ENCODE results near the gene ZNF750. TPM values are rescaled to one million over a fixed set of nuclear protein-coding genes. Genes with fewer than 3 reads are reported as not detected.

The ZNF750 gene
- total and polyA plus RNA-seq, 2 of the 13 experiments (the other 11 are each of a cell fraction or from before 2014, with no cell fraction given), result not detected

DNA sequence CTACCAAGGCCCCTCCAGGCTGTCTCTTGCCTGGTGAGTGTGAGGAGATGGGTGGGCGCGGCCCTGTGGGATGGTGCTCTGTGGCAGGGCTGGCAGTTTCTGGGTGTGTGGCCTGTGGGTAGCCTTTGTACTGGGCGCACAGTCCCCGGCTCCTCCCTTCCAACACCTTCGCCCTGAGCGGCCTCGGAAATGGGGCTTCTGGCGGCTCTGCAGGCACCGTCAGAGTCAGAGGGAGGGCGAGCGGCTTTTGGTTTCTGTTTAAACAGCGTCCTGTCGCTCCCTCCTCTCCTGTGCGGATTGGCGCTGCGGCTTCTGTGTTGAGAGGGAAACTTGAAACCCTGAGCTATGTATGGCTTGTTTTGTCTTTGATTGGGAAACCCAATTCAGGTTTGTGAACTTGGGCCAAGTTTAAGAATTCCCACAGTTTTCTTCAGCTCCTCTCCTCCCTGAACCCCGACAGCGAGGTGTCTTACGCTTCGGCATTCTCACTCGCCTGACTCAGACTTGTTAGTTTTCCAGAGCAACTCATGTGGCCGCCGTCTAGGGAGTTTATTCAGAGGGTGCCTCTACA lies 8.3 kb upstream of the ZNF750 start (continued):
- TF ChIP-seq SOX13 (IDR thresholded peaks at IDR 0.05), result no peak
- TF ChIP-seq SOX13 (CRISPR knock-in tag; conservative IDR thresholded peaks at IDR 0.05 in 1 of 2, IDR thresholded peaks at IDR 0.05 in 1 of 2), result peak in 1 of 2 experiments; percentile 28; a peak in 1 of 4 replicates
- TF ChIP-seq MAZ (IDR thresholded peaks at IDR 0.05; ENCODE audit: borderline replicate concordance, low read depth, low read length), result 0 out of 2 replicates have a peak, but pooled peaks have one; percentile 49
- no peak for TF ChIP-seq MAZ (CRISPR knock-in tag; IDR thresholded peaks at IDR 0.05; ENCODE audit: low read depth)
- TF ChIP-seq, protein P1, sequence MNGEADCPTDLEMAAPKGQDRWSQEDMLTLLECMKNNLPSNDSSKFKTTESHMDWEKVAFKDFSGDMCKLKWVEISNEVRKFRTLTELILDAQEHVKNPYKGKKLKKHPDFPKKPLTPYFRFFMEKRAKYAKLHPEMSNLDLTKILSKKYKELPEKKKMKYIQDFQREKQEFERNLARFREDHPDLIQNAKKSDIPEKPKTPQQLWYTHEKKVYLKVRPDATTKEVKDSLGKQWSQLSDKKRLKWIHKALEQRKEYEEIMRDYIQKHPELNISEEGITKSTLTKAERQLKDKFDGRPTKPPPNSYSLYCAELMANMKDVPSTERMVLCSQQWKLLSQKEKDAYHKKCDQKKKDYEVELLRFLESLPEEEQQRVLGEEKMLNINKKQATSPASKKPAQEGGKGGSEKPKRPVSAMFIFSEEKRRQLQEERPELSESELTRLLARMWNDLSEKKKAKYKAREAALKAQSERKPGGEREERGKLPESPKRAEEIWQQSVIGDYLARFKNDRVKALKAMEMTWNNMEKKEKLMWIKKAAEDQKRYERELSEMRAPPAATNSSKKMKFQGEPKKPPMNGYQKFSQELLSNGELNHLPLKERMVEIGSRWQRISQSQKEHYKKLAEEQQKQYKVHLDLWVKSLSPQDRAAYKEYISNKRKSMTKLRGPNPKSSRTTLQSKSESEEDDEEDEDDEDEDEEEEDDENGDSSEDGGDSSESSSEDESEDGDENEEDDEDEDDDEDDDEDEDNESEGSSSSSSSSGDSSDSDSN (CRISPR knock-in tag; IDR thresholded peaks at IDR 0.05), result peak; percentile 73
- peak; percentile 91 for TF ChIP-seq SIN3B (IDR thresholded peaks at IDR 0.05; ENCODE audit: low read length)
- TF ChIP-seq, protein P2, sequence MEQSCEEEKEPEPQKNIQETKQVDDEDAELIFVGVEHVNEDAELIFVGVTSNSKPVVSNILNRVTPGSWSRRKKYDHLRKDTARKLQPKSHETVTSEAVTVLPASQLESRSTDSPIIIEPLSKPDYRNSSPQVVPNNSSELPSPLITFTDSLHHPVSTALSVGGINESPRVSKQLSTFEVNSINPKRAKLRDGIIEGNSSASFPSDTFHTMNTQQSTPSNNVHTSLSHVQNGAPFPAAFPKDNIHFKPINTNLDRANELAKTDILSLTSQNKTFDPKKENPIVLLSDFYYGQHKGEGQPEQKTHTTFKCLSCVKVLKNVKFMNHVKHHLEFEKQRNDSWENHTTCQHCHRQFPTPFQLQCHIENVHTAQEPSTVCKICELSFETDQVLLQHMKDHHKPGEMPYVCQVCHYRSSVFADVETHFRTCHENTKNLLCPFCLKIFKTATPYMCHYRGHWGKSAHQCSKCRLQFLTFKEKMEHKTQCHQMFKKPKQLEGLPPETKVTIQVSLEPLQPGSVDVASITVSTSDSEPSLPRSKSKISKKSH (CRISPR knock-in tag; IDR thresholded peaks at IDR 0.05; ENCODE audit: borderline replicate concordance), result peak; percentile 39; the same call in 1 of the 2 replicates
- TF ChIP-seq, protein P3, sequence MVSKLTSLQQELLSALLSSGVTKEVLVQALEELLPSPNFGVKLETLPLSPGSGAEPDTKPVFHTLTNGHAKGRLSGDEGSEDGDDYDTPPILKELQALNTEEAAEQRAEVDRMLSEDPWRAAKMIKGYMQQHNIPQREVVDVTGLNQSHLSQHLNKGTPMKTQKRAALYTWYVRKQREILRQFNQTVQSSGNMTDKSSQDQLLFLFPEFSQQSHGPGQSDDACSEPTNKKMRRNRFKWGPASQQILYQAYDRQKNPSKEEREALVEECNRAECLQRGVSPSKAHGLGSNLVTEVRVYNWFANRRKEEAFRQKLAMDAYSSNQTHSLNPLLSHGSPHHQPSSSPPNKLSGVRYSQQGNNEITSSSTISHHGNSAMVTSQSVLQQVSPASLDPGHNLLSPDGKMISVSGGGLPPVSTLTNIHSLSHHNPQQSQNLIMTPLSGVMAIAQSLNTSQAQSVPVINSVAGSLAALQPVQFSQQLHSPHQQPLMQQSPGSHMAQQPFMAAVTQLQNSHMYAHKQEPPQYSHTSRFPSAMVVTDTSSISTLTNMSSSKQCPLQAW (CRISPR knock-in tag; IDR thresholded peaks at IDR 0.05), result no peak
- TF ChIP-seq ZBTB38 (CRISPR knock-in tag; IDR thresholded peaks at IDR 0.05), result peak; percentile 63; the same call in 1 of the 2 replicates
- TF ChIP-seq, protein P4, sequence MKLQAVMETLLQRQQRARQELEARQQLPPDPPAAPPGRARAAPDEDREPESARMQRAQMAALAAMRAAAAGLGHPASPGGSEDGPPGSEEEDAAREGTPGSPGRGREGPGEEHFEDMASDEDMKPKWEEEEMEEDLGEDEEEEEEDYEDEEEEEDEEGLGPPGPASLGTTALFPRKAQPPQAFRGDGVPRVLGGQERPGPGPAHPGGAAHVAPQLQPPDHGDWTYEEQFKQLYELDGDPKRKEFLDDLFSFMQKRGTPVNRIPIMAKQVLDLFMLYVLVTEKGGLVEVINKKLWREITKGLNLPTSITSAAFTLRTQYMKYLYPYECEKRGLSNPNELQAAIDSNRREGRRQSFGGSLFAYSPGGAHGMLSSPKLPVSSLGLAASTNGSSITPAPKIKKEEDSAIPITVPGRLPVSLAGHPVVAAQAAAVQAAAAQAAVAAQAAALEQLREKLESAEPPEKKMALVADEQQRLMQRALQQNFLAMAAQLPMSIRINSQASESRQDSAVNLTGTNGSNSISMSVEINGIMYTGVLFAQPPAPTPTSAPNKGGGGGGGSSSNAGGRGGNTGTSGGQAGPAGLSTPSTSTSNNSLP (IDR thresholded peaks at IDR 0.05; ENCODE audit: low read depth, low read length), result no peak
- TF ChIP-seq RBM39 (IDR thresholded peaks at IDR 0.05; ENCODE audit: low read depth, low read length, poor library complexity, severe bottlenecking), result peak; percentile 38
- peak; percentile 40; the same call in 1 of the 2 replicates for TF ChIP-seq ATF7-NPFF (CRISPR knock-in tag; IDR thresholded peaks at IDR 0.05; ENCODE audit: low read depth)
- TF ChIP-seq NCOR1 (IDR thresholded peaks at IDR 0.05; ENCODE audit: borderline replicate concordance, low read length), result no peak
- TF ChIP-seq BHLHE40 (IDR thresholded peaks at IDR 0.05; ENCODE audit: low read length), result no peak
- TF ChIP-seq, protein P5, sequence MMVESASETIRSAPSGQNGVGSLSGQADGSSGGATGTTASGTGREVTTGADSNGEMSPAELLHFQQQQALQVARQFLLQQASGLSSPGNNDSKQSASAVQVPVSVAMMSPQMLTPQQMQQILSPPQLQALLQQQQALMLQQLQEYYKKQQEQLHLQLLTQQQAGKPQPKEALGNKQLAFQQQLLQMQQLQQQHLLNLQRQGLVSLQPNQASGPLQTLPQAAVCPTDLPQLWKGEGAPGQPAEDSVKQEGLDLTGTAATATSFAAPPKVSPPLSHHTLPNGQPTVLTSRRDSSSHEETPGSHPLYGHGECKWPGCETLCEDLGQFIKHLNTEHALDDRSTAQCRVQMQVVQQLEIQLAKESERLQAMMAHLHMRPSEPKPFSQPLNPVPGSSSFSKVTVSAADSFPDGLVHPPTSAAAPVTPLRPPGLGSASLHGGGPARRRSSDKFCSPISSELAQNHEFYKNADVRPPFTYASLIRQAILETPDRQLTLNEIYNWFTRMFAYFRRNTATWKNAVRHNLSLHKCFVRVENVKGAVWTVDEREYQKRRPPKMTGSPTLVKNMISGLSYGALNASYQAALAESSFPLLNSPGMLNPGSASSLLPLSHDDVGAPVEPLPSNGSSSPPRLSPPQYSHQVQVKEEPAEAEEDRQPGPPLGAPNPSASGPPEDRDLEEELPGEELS (CRISPR knock-in tag; IDR thresholded peaks at IDR 0.05), result peak; percentile 48; the same call in 1 of the 2 replicates
- no peak for TF ChIP-seq DPF2 (CRISPR knock-in tag; IDR thresholded peaks at IDR 0.05; ENCODE audit: borderline replicate concordance, low read depth)
- TF ChIP-seq KMT2A (CRISPR knock-in tag; IDR thresholded peaks at IDR 0.05), result peak; percentile 92
- TF ChIP-seq NFRKB (IDR thresholded peaks at IDR 0.05), result no peak
- TF ChIP-seq NRL (CRISPR knock-in tag; IDR thresholded peaks at IDR 0.05; ENCODE audit: borderline replicate concordance), result 0 out of 2 replicates have a peak, but pooled peaks have one; percentile 52
- peak; percentile 71 for TF ChIP-seq XRCC5 (optimal IDR thresholded peaks at IDR 0.05; ENCODE audit: low read length)
